Testis (tissue), 3 donors: ENCODE measurements around the gene SPIC. TPM values are rescaled to one million over a fixed set of nuclear protein-coding genes. Genes with fewer than 3 reads are reported as not detected.
"Not testable (repeated sequence)": the region's sequence is repeated elsewhere in the genome, so short reads cannot be mapped to it uniquely, and the experiment has no call there.

Source experiments
- DNase-seq: peaks from one replicate; pipeline ENCODE4 v3.0.0-alpha.2; 2019
- H3K27ac ChIP-seq, 2 donors: fragments of 200-600 bp; sonication (generic); one replicate each; pipeline ENCODE4 v1.5.1; 2019
- H3K27me3 ChIP-seq: fragments of 200-600 bp; sonication (generic); one replicate; pipeline ENCODE4 v1.5.1; 2019
- H3K36me3 ChIP-seq: fragments of 200-600 bp; sonication (generic); one replicate; pipeline ENCODE4 v1.5.1; 2017; ENCODE audit warnings: low read depth; ENCODE audit errors: missing control alignments
- H3K4me1 ChIP-seq: fragments of 200-600 bp; sonication (generic); one replicate; pipeline ENCODE4 v1.5.1; 2019
- H3K4me3 ChIP-seq, 2 donors: fragments of 200-600 bp; sonication (generic); one replicate each; pipeline ENCODE4 v1.5.1; 2017 to 2019
- H3K9me3 ChIP-seq: fragments of 200-600 bp; sonication (generic); one replicate; pipeline ENCODE4 v1.5.1; 2017
- POLR2A ChIP-seq: fragments of 450-650 bp; IDR thresholded peaks from one replicate; pipeline ENCODE4 v1.6.1; 2017; ENCODE audit warnings: antibody characterized with exemption, mild to moderate bottlenecking, moderate library complexity
- WGBS, 2 donors: methylation state at CpG; one replicate each; pipeline ENCODE4 v1.1.5; 2018; 5-methylcytosine and 5-hydroxymethylcytosine counted together
- intact Hi-C: fragments of 100-400 bp; cut with DNase I; formaldehyde crosslinking; loops from one replicate; pipeline ENCODE4 v1.15.1; 2023; ENCODE audit warnings: low total_unique reads
- polyA plus RNA-seq: library from polyadenylated mRNA; stranded (reverse); fragments of 350-450 nt; fragmentation: Illumina TruSeq; extraction: RNeasy Lipid Tissue Mini Kit (QIAGEN cat#74804); gene quantifications from one replicate; pipeline ENCODE4 v1.2.3, GENCODE V29; 2014; ENCODE audit warnings: low read depth, low replicate concordance; ENCODE audit not compliant: insufficient read depth
- total RNA-seq, 2 donors: library from RNA; depleted of rRNA; stranded (reverse); fragments of >200 nt; gene quantifications; one replicate each; pipeline ENCODE4 v1.2.3, GENCODE V29; 2016
- TF ChIP-seq, protein P1 (sequence below), 3 experiments: fragments of 450-650 bp in 2 of 3; fragments of 200-600 bp in 1 of 3; sonication (generic) in 1 of 3; IDR thresholded peaks; one replicate each; pipeline ENCODE4 v1.5.1; 2016 to 2019; ENCODE audit warnings: antibody characterized with exemption in 3 of 3, mild to moderate bottlenecking in 2 of 3, moderate library complexity in 1 of 3

The SPIC gene
- total and polyA plus RNA-seq, 3 donors from 2014 or later: not detected

DNA sequence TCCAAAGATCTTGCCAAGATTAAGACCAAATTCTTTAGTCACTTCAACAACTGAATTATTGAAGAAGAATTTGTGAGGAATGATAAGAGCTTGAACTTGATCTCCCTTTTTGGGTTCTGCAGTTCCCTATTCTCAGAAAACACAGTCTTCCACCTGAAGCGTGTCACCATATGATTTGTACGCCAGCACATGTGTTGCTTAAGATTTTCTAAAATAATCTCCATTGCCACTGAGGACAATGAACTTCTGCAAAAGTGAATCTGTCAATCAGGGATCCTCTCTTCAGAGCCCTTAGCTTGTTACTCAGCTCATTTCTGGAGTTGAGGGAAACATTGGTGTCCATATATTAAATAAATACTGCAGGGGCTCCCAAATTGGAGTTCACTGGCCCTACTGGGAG lies 4.2 kb upstream of the SPIC start:
- Histone ChIP-seq H3K4me3 (no peak overlapping the region), H3K4me1 (no peaks in the 10 kb centered on the region), H3K27me3 (no peaks in the 10 kb centered on the region), H3K36me3 (no peaks in the 10 kb centered on the region), H3K27ac (no peak overlapping the region), H3K9me3 (no peaks in the 10 kb centered on the region)
- no peak for DNase-seq
- TF ChIP-seq POLR2A: no peak
- TF ChIP-seq, protein P1, sequence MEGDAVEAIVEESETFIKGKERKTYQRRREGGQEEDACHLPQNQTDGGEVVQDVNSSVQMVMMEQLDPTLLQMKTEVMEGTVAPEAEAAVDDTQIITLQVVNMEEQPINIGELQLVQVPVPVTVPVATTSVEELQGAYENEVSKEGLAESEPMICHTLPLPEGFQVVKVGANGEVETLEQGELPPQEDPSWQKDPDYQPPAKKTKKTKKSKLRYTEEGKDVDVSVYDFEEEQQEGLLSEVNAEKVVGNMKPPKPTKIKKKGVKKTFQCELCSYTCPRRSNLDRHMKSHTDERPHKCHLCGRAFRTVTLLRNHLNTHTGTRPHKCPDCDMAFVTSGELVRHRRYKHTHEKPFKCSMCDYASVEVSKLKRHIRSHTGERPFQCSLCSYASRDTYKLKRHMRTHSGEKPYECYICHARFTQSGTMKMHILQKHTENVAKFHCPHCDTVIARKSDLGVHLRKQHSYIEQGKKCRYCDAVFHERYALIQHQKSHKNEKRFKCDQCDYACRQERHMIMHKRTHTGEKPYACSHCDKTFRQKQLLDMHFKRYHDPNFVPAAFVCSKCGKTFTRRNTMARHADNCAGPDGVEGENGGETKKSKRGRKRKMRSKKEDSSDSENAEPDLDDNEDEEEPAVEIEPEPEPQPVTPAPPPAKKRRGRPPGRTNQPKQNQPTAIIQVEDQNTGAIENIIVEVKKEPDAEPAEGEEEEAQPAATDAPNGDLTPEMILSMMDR (IDR thresholded peaks at IDR 0.05): no peak
- WGBS, 2 donors: 94 to 96% methylated on average over 2 of the region's 2 CpGs
- intact Hi-C loops: no loop called here

DNA sequence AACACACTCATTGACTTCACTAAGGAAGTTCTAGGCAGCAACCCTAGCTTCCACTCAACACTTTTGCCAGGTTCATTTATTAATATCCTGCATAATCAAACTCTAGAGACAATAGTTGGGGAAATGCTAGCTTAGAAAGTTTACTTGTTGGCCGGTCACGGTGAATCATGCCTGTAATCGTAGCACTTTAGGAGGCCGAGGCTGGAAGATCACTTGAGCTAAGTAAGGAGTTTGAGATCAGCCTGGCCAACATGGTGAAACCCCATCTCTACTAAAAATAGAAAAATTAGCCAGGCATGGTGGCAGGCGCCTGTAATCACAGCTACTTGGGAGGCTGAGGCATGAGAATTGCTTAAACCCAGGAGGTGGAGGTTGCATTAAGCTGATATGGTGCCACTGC lies 3.3 kb upstream of the SPIC start:
- 97 to 98% methylated on average over 5 of the region's 5 CpGs for WGBS, 2 donors
- DNase-seq, intact Hi-C loops, H3K27me3 ChIP-seq, H3K4me1 ChIP-seq, H3K36me3 ChIP-seq, H3K9me3 ChIP-seq, H3K27ac ChIP-seq, H3K4me3 ChIP-seq: not testable (repeated sequence)

DNA sequence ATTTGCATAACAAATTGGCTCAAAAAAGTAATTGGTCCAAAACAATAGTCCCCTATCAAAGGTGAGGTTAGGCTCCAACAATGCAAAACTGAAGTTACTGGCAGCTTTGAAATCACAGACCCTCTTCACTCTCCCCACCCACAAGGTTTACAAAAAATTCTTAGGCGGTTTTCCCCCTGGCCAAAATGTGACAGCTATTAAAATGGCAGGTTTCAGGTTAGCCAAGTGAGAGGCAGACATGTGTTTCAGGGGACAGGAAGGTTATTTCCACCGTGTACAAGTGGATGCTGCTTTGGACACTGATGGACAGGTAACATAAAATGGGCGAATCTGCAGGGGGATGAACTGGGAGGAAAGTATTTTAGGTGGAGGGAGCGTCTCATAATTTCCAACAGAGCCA lies 888 bp upstream of the SPIC start:
- DNase-seq: no peak
- H3K27me3 ChIP-seq: no peaks in the 10 kb centered on the region
- WGBS, 2 donors: 70 to 73% methylated on average over 4 of the region's 4 CpGs
- no peaks in the 10 kb centered on the region for H3K9me3 ChIP-seq
- H3K4me1 ChIP-seq: no peaks in the 10 kb centered on the region
- no peak overlapping the region for H3K27ac ChIP-seq
- intact Hi-C loops: no loop called here
- TF ChIP-seq, protein P1 (IDR thresholded peaks at IDR 0.05): no peak
- no peak for TF ChIP-seq POLR2A
- no peak overlapping the region for H3K4me3 ChIP-seq
- no peaks in the 10 kb centered on the region for H3K36me3 ChIP-seq

DNA sequence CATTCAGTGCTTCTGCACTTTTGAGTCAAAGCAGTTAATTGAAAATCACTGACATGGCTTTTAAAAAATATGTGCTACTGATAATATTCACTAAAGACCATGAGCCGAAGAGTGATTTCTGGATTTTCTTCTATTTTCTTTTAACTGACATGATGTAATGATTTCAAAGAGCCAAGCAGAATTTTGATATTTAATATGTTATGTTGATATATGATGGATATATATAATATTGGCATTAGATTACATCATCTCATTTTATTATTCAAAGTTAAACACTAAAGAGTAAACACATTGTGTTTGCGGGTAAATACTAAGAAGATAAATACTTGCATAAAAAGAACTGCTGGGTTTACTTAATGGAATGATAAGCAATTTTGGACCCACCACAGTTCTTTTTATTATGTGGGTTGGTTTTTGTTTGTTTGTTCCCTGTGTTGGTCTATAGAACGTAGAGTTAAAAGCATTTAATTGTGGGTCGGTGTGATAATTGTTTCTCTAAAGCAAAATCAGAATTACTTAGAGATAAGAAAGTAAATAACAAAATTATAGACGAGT lies 692 bp downstream of the SPIC start:
- no peaks in the 10 kb centered on the region for H3K9me3 ChIP-seq
- no peaks in the 10 kb centered on the region for H3K27me3 ChIP-seq
- H3K4me3 ChIP-seq: no peak overlapping the region
- 52 to 62% methylated on average over 5 of the region's 5 CpGs for WGBS, 2 donors
- H3K27ac ChIP-seq: no peak overlapping the region
- TF ChIP-seq, protein P1 (IDR thresholded peaks at IDR 0.05): no peak
- TF ChIP-seq POLR2A: no peak
- H3K4me1 ChIP-seq: no peaks in the 10 kb centered on the region
- no peaks in the 10 kb centered on the region for H3K36me3 ChIP-seq
- intact Hi-C loops: no loop called here
- no peak for DNase-seq

DNA sequence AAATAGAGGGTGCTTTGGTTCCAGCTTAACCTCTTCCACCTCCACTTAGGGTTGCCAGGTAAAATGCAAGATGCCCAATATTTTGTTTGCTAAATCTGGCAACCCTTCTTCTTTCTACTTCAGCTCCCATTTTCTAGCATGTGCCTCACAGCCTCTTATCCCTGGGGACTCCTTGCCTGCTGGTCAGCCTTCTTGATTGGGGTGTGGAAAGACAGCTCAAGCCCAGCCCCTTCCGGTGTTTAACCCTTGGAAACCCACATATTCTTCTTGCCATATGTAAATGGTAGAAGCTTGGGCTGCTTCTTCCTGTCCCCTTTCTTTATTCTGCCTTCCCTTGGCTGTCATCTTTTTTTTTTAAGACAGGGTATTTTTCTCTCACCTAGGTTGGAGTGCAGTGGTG lies 5.7 kb downstream of the SPIC start:
- Histone ChIP-seq H3K27me3 (no peaks in the 10 kb centered on the region), H3K4me3 (no peak overlapping the region), H3K36me3 (no peaks in the 10 kb centered on the region), H3K9me3 (no peaks in the 10 kb centered on the region), H3K4me1 (no peaks in the 10 kb centered on the region), H3K27ac (no peak overlapping the region)
- WGBS, 2 donors: 76 to 78% methylated on average over 1 of the region's 1 CpG
- no peak for TF ChIP-seq POLR2A
- TF ChIP-seq, protein P1 (IDR thresholded peaks at IDR 0.05): no peak
- DNase-seq: no peak
- intact Hi-C loops: no loop called here
